TTC549 (cell line): ENCODE results near the gene STRIP2.
"Not testable (repeated sequence)": the region's sequence is repeated elsewhere in the genome, so short reads cannot be mapped to it uniquely, and the experiment has no call there.

ENCODE experiments used
- FAIRE-seq: peaks from 2 replicates; lab custom pipeline; 2012; peaks lifted over from hg19 to GRCh38; lab: Jason Lieb, UNC

Gene STRIP2

DNA sequence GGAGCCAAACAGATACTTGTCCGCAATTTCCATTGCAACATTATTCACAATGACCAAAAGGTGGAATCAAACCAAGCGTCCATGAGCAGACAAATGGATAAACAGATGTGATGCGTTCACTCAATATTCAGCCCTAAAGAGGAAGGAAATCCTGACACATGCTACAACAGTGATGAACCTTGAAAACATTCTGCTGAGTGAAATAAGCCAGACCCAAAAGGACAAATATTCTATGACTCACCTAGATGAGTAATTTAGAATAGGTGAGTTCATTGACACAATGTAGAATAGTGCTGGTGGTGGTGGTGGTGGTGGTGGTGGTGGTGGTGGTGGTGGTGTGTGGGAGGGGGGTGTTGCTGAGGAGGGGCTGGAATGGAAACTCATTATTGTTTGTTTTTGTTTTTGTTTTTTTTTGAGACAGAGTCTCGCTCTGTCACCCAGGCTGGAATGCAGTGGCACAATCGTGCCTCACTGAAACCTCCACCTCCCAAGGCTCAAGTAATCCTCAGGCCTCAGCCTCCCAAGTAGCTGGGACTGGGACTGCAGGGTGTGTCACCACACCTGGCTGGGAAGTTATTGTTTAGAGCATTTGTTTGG, 96.7 kb downstream of the STRIP2 start:
- no peak for FAIRE-seq

DNA sequence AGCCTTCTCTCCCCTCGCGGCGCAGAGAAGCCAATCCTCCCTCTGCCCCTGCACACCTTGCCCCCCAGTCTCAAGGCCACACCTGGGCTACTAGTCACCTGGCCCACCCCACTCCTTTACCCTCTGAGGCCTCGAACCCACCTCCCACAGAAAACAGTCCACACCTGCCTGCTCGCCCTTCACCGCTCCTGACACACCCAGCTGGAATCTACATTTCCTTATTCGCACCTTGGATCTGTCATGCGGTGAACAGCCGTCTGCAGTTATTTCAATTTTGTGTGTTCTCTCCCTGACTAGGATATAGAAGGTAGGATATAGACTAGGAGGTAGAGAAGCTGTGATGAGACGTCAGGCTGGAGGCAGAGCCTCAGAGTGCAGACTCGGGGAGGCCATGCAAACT, 97.5 kb downstream of the STRIP2 start:
- FAIRE-seq: no peak

DNA sequence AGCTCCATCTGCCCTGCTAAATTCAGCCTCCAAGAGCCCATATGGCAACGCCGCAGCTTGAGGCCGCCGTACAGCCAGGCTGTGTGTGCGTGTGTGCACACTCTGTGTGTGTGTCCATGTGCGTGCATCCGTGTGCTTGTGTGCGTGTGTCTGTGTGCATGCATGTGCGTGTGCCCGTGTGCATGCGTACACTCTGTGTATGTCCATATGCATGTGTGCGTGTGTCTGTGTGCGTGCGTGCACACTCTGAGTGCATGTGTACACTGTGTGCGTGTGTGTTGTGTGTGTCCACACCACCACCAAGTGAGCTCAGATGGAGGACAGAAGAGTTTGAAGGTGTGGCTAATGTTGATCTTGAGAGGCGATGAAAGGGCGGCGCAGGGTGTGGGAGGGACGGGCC, 98.1 kb downstream of the STRIP2 start:
- no peak for FAIRE-seq

DNA sequence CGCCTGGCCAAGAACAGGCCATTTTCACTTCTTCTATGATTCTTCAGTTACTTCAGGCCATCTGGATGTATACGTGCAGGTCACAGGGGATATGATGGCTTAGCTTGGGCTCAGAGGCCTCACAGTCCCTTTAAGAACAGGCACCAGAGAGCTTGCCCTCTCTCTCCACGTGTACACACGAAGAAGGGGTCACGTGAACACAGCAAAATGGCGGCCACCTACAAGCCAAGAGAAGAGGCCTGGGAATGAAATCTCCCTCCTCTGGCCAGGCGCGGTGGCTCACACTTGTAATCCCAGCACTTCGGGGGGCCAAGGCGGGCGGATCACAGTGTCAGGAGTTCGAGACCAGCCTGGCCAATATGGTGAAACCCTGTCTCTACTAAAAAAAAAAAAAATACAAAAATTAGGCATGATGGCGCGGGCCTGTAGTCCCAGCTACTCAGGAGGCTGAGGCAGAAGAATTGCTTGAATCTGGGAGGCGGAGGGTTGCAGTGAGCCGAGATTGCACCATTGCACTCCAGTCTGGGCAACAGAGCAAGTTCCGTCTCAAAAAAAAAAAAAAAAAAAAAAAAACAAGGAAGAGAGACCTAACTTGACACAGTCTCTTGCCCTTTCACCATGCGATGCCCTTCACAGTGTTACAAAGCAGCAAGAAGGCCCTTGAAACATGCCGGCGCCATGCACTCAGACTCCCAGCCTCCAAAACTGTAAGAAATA, 100.5 kb downstream of the STRIP2 start:
- not testable (repeated sequence) for FAIRE-seq

DNA sequence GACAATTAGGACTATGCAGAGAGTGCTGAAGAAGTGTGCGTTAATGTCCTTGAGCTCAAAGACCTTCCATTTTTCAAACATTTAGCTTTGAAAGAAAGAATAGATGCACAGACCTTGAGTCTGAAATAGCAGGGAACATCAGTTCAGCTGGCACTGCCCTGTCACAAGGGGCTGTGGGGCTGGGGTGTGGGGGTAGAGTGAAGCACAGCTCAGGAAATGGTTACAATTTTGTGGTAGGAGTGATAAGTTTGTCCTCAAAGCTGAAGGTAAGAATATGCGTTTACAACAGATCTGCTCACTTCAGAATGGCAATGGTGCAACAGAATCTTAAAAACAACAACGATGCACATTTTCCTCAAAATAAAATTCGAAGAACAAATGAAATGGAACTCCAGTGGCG, 101.7 kb downstream of the STRIP2 start:
- no peak for FAIRE-seq

DNA sequence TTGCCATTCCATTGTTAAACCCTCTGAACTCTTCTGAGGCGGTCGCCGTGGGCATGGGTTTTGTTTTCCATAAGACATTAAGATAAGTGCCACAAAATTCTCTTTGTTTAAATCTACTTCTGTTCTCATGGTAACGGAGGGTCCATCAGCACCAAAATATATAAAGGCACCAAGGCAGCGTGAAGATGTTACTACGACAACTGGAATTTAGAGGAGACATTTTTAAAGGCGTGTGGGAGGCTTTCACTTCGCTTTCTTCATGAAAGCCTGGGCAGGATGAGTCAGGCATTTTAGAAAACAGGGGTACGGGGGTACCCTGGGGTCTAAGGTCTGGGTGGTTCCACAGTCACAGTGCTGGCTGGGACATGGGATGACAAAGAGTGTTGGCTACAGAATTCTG, 102.1 kb downstream of the STRIP2 start:
- no peak for FAIRE-seq
